Inflammatory macrophage (primary cell): Measurements from ENCODE around the gene VIM.
"Not testable (repeated sequence)": the region's sequence is repeated elsewhere in the genome, so short reads cannot be mapped to it uniquely, and the experiment has no call there.

Experiments used
- DNase-seq, 2 donors: peaks; one replicate each; pipeline ENCODE4 v3.0.0-alpha.2; 2020 to 2022

VIM gene

DNA sequence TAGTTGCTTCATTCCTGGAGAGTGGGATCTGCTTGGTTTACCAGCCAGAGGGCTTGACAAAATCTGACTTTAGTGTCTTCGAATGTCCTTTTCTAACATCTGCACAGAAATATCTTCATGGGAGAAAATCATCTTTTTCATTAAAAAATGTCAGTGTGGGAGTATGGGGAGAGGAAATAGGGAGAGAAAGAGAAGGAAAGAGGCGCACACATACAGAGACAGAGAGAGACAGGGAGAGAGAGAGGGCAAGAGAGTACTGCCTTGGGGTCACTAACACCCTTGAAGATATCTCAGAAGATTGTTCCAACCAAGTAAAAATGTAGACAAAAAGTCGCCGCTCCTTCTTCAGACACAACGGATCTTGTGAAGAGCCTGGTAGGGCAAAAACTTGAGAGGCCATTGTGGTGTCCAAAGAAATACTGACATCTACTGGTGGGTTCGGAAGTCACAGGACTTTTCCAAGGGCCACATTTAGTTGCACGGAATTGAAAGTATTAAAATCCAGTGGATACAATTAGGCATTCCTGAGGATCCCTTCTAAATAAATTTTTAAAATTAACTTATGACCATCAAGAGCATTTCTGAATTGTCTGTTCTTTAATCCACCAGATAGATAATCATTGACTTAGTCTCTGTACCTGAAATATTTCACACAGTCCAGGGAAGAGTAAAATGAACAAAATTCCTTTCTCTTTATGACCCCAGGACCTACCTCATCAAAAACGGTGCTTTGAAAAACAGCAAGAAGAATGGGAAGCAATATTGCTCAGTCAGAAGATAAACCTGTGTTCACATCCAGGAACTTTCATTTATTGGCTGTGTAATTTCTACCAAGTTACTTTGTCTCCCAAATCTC, 29.7 kb downstream of the VIM start:
- peak; percentile 79 to 83 for DNase-seq

- no peak for DNase-seq
Measured at GRCh38 chr10:17262502-17262901, 34.5 kb downstream of the VIM start.

GRCh38 chr10:17263580-17263979, 35.5 kb downstream of the VIM start:
- DNase-seq = no peak

- DNase-seq = no peak
Measured at GRCh38 chr10:17265468-17265867, 37.4 kb downstream of the VIM start.

DNA sequence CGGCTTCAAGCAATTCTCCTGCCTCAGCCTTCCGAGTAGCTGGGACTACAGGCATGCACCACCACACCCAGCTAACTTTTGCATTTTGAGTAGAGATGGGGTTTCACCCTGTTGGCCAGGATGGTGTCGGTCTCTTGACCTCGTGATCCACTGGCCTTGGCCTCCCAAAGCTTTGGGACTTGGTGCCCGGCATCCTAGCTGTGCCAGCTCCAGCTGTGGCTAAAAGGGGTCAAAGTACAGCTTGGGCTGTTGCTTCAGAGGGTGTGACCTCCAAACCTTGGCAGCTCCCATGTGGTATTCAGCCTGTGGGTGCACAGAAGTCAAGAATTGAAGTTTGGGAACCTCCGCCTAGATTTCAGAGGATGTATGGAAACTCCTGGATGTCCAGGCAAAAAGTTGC, 38.5 kb downstream of the VIM start:
- not testable (repeated sequence) for DNase-seq

- DNase-seq = no peak
Measured at GRCh38 chr10:17272648-17273047, 44.6 kb downstream of the VIM start.

GRCh38 chr10:17273403-17273802, 45.4 kb downstream of the VIM start:
- DNase-seq = no peak

GRCh38 chr10:17276756-17277424, 48.8 kb downstream of the VIM start:
- no peak for DNase-seq

DNA sequence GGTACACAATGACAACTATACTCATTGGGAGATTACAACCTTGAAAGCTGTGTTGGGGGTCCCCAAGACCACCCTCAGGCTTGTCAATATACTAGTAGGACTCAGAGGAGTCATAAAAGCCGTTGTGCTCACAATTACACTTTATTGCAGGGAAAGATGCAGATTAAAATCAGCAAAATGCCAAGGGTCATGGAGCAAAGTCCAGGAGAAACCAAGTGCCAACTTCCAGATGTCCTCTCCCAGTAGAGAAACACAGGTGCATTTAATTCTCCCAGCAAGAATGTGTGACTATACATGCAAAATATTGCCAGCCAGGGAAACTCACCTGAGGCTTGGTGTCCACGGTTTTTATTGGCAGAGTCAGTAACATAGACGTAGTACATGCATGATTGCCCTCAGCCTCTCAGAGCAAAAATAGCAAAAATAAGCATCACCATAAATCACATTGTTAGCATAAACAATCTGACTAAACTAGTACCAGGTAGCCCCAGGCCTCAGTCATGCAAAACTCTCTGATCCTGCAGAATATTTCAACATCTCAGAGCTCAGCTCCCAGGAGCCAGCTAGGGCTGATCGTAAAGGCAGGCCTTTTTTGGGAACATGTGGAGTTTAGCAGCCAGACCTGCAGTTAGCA, 50.7 kb downstream of the VIM start:
- DNase-seq = no peak

DNA sequence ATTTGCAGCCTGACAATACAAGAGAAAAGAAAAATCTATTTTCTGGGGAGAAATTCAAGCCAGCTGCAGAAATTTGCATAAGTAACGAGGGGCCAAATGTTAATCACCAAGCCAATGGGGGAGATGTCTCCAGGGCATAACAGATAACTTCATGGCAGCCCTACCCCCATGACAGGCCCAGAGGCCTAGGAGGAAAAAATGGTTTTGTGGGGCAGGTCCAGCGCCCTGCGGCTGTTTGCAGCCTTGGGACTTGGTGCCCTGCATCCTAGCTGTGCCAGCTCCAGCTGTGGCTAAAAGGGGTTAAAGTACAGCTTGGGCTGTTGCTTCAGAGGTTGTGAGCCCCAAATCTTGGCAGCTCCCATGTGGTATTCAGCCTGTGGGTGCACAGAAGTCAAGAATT, 54.3 kb downstream of the VIM start:
- no peak for DNase-seq

GRCh38 chr10:17286562-17287550, 58.8 kb downstream of the VIM start:
- no peak for DNase-seq
